Placental epithelial cell (primary cell): ENCODE data around the gene JAKMIP3. TPM values are rescaled to one million over a fixed set of nuclear protein-coding genes. Genes with fewer than 3 reads are reported as not detected.

Source experiments
- total RNA-seq: library from RNA; depleted of rRNA; stranded (reverse); fragments of >200 nt; gene quantifications from 2 replicates; pipeline ENCODE4 v1.2.3, GENCODE V29; 2012

The JAKMIP3 gene
- under 0.01 TPM in 2 replicates for total RNA-seq

GRCh38 chr10:132065491-132066105 is at the start of gene JAKMIP3:
Gene JAKMIP3, plus strand, starts transcription at chr10:132065946. Its CDS starts 38,863 bp downstream, at chr10:132104809.

Other genes with a start within 250 kb of the JAKMIP3 start
- gene PPP2R2D, start 164.9 kb upstream of the JAKMIP3 start, total RNA-seq = 18.8 and 28.7 TPM in 2 replicates
- gene BNIP3, start 84.0 kb upstream of the JAKMIP3 start, total RNA-seq = 35.7 and 98.0 TPM in 2 replicates
- gene DPYSL4, start 121.0 kb downstream of the JAKMIP3 start, total RNA-seq = 1.2 TPM in 1 of 2 replicates, not detected in the other
- 6.5 and 7.5 TPM in 2 replicates for gene STK32C, start 242.0 kb downstream of the JAKMIP3 start, total RNA-seq